Adipocyte (in vitro differentiated cells): ENCODE data around the gene BPIFB4.

Experiments
- DNase-seq: peaks from one replicate; pipeline ENCODE4 v3.0.0-alpha.2; 2015; ENCODE audit warnings: low read depth
- H3K27me3 ChIP-seq: replicated peaks from 2 replicates; pipeline ENCODE4 v1.7.0; 2013; ENCODE audit warnings: mild to moderate bottlenecking, low read length, moderate library complexity; ENCODE audit not compliant: control insufficient read depth, insufficient read depth
- H3K36me3 ChIP-seq: 2 replicates; pipeline ENCODE4 v1.7.0; 2013; ENCODE audit warnings: low read length, mild to moderate bottlenecking, moderate library complexity; ENCODE audit not compliant: control insufficient read depth, insufficient read depth, severe bottlenecking
- H3K4me1 ChIP-seq: 2 replicates; pipeline ENCODE4 v1.7.0; 2013; ENCODE audit warnings: mild to moderate bottlenecking, low read length, moderate library complexity; ENCODE audit not compliant: control insufficient read depth, insufficient read depth
- H3K4me3 ChIP-seq: 2 replicates; pipeline ENCODE4 v1.7.0; 2013; ENCODE audit warnings: mild to moderate bottlenecking, low read length, moderate library complexity
- H3K9ac ChIP-seq: 2 replicates; pipeline ENCODE4 v1.7.0; 2013; ENCODE audit warnings: mild to moderate bottlenecking, low read length, moderate library complexity
- H3K9me3 ChIP-seq: 2 replicates; pipeline ENCODE4 v1.7.0; 2013; ENCODE audit warnings: mild to moderate bottlenecking, low read length, moderate library complexity; ENCODE audit not compliant: control insufficient read depth

The BPIFB4 gene

DNA sequence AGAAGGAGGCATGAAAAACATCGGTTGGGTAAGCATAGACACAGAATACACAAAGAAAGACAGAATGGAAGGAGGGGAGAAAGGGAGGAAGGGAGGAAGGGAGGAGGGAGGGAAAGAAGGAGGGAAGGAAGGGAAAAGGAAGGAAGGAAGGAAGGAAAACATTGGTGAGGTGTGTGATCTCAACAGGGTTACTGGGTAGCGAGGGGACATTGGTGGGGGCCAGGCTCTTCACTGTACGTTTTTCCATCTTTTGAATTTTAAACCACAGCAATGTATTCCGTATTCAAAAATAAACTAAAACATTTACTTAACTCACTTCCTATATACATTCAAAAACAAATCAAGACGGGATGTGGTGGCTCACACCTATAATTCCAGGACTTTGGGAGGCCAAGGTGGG, 67.9 kb downstream of the BPIFB4 start:
- peaks cover 17% of the 10 kb centered on the region for H3K9me3 ChIP-seq
- H3K36me3 ChIP-seq = no peaks in the 10 kb centered on the region
- no peak overlapping the region for H3K4me3 ChIP-seq
- no peak for DNase-seq
- H3K9ac ChIP-seq = no peak overlapping the region
- peaks cover 40% of the 10 kb centered on the region for H3K27me3 ChIP-seq
- no peaks in the 10 kb centered on the region for H3K4me1 ChIP-seq

- Histone ChIP-seq H3K4me3 (no peak overlapping the region), H3K36me3 (no peaks in the 10 kb centered on the region), H3K4me1 (no peaks in the 10 kb centered on the region), H3K9ac (no peak overlapping the region), H3K27me3 (peaks cover 38% of the 10 kb centered on the region), H3K9me3 (peaks cover 11% of the 10 kb centered on the region)
- no peak for DNase-seq
Observed at GRCh38 chr20:33148040-33148439, 68.6 kb downstream of the BPIFB4 start.

- no peak for DNase-seq
- H3K4me1 ChIP-seq = no peaks in the 10 kb centered on the region
- no peak overlapping the region for H3K4me3 ChIP-seq
- H3K36me3 ChIP-seq = no peaks in the 10 kb centered on the region
- H3K9ac ChIP-seq = no peak overlapping the region
- peaks cover 68% of the 10 kb centered on the region for H3K27me3 ChIP-seq
- H3K9me3 ChIP-seq = peaks cover 4% of the 10 kb centered on the region
Observed at GRCh38 chr20:33154252-33154651, 74.8 kb downstream of the BPIFB4 start.

DNA sequence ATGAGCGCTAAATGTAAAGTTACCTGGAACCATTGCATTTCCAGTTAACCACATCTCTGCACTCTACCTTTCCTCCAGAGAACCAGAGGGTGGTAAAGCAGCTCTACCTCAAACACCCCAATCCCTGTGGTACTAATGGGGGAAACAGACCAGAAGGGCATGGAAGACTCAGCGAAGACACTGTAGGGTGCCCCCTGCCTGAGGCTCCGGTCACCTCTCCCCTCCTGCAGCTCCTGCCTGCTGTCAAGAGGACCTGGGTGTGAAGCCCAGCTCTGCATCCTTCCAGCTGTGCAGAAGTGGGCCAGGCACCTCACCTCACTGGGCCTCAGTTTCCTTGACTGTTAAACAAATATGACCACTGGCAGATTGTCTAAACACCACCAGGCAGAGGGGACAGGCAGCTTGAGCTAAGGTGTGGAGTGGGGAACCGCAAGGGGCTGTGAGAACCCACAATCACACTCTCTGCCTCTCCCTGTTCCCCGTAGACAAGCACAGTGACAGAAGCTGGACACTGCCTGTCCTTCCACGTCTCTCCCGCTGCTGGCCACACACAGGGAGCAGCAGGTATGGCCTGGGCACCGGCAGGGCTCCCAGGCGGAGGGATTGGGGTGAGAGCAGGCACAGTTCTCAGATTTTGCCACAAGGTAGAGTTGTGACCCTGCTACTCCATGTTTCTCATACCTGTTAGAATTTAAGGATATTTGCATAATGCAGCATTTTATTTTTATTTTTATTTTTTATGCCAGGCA, 79.4 kb downstream of the BPIFB4 start:
- no peaks in the 10 kb centered on the region for H3K36me3 ChIP-seq
- no peak overlapping the region for H3K4me3 ChIP-seq
- no peak for DNase-seq
- H3K9me3 ChIP-seq = no peaks in the 10 kb centered on the region
- H3K4me1 ChIP-seq = no peaks in the 10 kb centered on the region
- H3K27me3 ChIP-seq = peaks cover 54% of the 10 kb centered on the region
- no peak overlapping the region for H3K9ac ChIP-seq

GRCh38 chr20:33159713-33160112, 80.3 kb downstream of the BPIFB4 start:
- Histone ChIP-seq H3K4me3 (no peak overlapping the region), H3K27me3 (peaks cover 55% of the 10 kb centered on the region), H3K36me3 (no peaks in the 10 kb centered on the region), H3K9ac (no peak overlapping the region), H3K4me1 (no peaks in the 10 kb centered on the region), H3K9me3 (no peaks in the 10 kb centered on the region)
- DNase-seq = no peak

GRCh38 chr20:33160681-33161080, 81.2 kb downstream of the BPIFB4 start:
- Histone ChIP-seq H3K4me1 (no peaks in the 10 kb centered on the region), H3K9ac (no peak overlapping the region), H3K27me3 (peaks cover 59% of the 10 kb centered on the region), H3K36me3 (no peaks in the 10 kb centered on the region), H3K4me3 (no peak overlapping the region), H3K9me3 (no peaks in the 10 kb centered on the region)
- DNase-seq = no peak
